GM19397 (cell line): Measurements from ENCODE around the gene PIANP.
"Not testable (repeated sequence)": the region's sequence is repeated elsewhere in the genome, so short reads cannot be mapped to it uniquely, and the experiment has no call there.

ENCODE experiments used
- ATAC-seq: cut with Tn5 transposase; IDR thresholded peaks from one replicate; pipeline ENCODE4 v1.9.1; 2021; ENCODE audit warnings: mild to moderate bottlenecking, moderate library complexity; ENCODE audit not compliant: unreplicated experiment

Gene PIANP

GRCh38 chr12:6708351-6708750 is 7.7 kb upstream of the PIANP start:
- not testable (repeated sequence) for ATAC-seq

GRCh38 chr12:6703631-6704030 is 3.0 kb upstream of the PIANP start:
- no peak for ATAC-seq

DNA sequence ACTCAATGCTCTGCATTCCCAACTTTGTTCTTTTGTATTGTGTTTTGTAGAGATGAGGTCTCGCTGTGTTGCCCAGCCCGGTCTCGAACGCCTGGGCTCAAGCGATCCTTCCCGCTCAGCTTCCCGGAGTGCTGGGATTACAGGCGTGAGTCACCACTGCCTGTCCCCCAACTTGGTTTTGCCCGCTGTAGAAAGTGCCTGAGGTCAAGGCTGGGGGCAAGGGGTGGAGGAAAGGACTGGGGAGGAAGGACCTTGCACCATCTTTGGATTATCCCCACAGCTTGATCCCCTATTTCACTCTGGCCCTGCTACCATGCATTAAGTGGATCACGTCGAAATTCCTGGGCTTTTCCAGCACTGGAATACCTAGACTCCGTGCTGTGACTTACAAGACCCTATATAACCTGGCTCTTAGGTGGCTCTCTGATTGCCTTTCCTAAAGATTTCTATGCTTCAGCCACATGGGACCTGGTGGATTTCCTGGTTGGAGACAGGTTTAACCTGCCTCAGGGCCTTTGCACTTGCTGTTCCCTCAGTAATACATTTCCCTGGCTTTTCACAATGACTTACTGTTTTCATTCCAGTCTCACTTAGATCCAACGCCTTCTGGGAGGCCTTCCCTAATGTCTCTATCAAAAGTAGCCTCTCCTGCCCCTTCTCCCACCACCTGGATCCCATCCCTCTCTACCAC is 608 bp upstream of the PIANP start:
- no peak for ATAC-seq

DNA sequence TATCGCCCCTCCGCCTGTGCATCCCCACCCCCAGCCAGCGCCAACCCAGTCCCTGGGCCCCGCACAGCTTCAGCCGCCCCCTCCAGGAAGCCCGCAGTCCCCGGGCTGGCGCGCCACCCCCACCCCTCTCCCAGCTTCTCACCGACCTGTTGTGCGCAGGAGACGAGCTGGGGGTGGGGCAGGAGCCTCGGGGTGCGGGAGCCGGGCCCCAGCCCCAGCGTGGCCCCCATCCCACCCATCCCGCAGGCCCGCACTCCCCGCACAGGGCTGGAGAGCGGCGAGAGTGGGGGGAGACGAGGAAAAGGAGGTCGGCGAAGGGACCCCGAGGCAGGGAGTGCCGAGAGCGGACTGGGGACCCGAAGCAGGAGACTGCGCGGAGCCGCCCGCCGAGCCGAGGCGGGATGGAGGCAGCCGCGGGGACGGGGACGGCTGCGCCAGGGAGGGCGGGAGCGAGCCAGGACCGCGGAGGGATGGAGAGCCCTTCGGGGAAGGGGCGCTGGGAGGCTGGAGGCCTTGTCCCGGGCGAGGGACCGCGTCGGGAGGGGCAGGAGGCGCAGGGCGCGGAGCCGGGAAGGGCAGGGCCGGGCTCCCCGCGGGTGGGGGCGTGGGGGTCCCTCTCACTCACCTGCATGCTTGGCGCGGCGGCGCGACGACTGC is 498 bp downstream of the PIANP start:
- ATAC-seq = no peak

GRCh38 chr12:6699259-6699988 is 1.2 kb downstream of the PIANP start:
- no peak for ATAC-seq

DNA sequence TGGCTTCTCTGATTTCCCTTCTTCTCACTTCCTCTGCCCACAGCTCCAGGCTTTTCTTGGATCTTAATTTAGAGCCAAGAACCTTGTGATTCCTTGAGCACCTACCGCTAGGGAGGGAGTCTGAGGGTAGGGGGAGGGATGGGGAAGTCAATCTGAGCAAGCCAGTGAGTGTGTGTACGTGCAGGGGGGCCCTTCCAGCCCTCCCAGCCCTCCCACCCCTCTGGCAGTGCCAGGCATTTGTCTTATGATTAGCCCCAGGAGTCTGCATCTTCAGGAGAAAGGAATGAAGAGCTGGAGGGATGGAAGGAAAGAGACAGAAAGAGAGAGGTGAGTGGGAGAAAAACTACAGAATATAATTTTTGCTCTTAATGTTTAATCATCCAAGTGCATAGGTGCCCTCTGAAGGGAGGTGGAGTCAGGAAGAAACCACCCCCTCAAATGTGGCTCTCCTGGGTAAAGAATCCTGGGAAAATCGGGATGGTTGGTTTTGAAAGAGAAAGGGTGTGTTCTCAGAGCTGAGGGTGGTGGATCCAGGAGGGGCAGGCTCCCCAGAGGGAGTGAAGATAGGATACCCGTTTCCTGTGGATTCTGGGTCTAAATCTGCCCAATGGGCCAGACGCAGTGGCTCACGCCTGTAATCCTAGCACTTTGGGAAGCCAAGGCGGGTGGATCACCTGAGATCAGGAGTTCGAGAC is 2.1 kb downstream of the PIANP start:
- ATAC-seq = no peak

DNA sequence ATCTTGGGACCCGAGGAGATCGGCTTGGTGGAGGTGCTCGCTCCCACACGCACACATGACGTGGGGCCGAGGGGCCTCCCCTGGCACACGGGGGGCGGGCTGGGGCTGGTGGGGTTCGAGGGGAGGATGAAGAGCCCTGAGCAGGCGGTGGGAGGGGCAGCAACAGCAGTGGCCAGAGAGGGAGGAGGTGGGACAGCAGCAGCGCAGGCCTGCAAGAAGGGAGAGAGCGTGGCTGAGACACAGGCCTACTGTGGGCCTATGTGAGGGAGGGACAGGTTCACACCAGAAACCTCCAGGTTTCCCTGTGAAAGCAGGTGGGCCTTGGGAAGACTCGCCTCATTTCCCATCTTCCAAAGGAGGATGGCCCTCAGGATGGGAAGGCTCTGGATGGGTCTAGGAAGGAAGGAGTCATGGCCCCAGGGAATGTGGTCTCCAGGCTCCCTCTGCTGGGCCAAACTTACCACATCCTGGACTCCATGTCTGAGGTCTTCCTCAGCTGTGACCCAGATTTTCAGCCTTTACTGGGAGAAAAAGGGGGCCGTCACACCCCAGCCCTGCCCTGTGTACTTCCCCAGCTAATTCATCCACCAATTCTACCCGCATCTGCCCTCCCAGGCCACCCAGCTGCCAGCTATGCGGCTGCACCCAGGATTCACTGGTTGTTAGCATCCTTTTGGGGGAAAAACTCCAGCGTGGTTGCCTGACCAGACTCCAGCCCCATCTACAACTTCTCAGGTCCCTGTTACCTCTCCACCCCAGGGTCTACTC is 2.8 kb downstream of the PIANP start:
- no peak for ATAC-seq

- no peak for ATAC-seq
Measured at GRCh38 chr12:6696690-6697583, 3.7 kb downstream of the PIANP start.

GRCh38 chr12:6695313-6696045 is 5.1 kb downstream of the PIANP start:
- ATAC-seq = no peak

DNA sequence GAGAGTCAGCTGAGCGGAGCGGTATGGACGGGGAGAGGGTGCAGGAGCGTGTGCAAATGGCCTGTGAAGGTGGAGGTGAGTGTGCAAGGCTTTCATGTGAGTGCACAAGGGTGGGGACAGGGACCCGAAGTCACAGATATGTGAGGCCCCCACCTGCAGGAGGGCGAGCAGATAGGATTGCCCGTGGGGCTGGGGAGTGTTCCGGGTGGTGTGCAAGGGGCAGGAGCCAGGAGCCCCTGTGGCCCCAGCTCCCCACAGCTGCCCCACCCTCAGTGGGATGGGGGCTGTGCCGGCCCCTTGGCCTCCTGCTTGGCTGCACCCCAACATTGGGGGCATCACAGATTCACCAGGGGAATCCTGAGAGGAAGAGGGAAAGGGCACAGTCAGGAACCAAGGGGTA is 5.9 kb downstream of the PIANP start:
- ATAC-seq = no peak

GRCh38 chr12:6693832-6694355 is 6.7 kb downstream of the PIANP start:
- ATAC-seq = no peak

DNA sequence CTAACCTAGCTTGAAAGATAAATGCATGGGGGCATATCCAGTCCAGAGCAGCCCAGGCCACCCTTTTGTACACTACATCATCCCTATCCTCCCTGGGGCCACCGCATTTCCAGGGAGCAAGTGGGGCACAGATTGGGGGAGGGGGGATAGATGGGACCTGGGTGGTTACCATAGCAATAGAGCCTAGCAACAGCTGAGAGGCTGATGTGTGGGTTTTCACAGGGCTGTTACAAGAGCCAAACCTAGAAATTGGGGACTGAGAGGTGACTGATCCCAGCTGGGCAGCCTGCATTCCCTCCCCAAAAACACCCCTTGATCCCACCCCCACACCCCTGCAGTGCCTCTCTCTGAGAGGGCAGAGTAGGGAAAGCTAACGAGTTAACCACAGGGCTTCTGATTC is 7.7 kb downstream of the PIANP start:
- no peak for ATAC-seq

GRCh38 chr12:6691473-6691872 is 9.1 kb downstream of the PIANP start:
- ATAC-seq = no peak

GRCh38 chr12:6688999-6689882 is 11.4 kb downstream of the PIANP start, which contains the start of gene ZNF384:
TSS of gene ZNF384 (minus strand) at chr12:6689375. CDS start at chr12:6679520, 9,855 bp downstream.
- ATAC-seq = peak; percentile 77

DNA sequence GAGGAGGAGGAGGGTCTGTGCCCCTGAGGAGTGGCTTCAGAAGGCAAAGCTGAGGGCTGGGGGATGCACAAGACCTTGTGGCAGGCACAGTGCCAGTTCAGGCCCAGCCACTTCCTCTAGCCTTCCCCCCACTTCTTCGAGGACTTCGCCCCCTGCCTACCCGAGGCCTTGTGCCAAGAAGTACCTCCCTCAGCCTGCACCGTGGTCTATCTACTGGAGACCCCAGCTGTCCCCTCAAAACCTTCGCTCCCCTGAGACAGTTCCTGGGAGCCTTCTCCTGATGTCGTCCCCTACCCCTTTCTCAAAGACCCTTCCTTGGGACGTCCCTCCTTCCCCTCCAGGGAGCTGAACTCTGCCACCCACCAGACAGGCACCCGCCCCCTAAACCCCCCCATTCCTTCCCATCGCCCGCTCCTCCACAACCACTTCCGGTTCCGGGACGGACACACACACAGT is 12.0 kb downstream of the PIANP start:
- peak; percentile 9 for ATAC-seq

GRCh38 chr12:6685814-6686213 is 14.8 kb downstream of the PIANP start:
- no peak for ATAC-seq

- ATAC-seq = no peak
Measured at GRCh38 chr12:6684609-6685008, 16.0 kb downstream of the PIANP start.

GRCh38 chr12:6676962-6677361 is 23.7 kb downstream of the PIANP start:
- ATAC-seq = no peak
